ENCODE results near the gene MUTYH. TPM values are rescaled to one million over a fixed set of nuclear protein-coding genes. Genes with fewer than 3 reads are reported as not detected.

The MUTYH gene
- total RNA-seq, 1 experiment from 2014 or later: 26.8 TPM

DNA sequence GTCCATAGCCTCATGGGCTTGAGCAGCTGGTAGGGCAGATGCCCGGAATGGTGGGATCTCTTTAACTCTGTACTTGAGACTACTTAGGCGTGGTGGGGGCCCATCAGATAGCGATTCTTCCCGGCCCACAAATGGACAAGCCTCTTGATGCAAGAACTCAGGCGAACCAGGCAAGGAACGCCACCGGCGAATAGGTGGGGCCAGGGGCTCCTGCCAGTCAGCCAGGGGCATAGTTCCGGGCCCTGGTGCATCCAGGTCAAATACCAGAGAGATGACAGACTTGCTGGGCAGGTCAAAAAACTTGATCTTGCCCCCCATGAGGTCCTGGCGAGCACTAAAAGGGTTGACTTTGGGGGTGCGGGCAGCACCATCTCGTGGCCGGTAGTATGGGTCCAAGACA, 4.8 kb upstream of the MUTYH start:
- ChIA-PET POLR2A (ENCODE audit: low non-redundant PET) (no interaction called here), CTCF (no interaction called here)
- no TSS peak for BruUV-seq (replicated peaks)

DNA sequence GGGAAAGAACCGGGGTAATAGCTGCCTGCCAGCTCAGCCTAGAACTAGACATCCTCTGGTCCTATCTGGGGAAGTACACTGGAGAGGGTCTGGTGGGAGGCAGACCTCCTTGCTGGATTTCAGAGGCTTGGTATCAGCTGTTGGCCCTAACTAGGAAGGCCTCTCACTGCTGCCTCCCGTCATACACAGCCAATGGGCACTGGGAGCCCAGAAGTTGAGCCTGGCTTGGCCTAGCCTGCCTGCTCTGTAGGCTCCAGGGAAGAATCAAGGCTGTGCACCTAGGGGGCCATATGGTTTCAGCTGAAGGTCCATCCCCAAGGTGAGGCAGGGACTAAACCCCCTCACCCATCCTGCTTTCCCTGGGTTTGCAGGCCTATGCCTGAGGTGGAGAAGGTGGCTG, 4.3 kb upstream of the MUTYH start:
- H3K27me3 ChIP-seq (replicated peaks; ENCODE audit: insufficient read depth, low read depth, low read length, poor library complexity): no peaks in the 10 kb centered on the region
- peaks cover 10% of the 10 kb centered on the region for H3K4me1 ChIP-seq (ENCODE audit: insufficient read depth, low read length, poor library complexity, severe bottlenecking)
- no peak for TF ChIP-seq EZH2 (IDR thresholded peaks at IDR 0.05; ENCODE audit: borderline replicate concordance, low read depth, low read length, poor library complexity, severe bottlenecking)
- TF ChIP-seq, protein P1, sequence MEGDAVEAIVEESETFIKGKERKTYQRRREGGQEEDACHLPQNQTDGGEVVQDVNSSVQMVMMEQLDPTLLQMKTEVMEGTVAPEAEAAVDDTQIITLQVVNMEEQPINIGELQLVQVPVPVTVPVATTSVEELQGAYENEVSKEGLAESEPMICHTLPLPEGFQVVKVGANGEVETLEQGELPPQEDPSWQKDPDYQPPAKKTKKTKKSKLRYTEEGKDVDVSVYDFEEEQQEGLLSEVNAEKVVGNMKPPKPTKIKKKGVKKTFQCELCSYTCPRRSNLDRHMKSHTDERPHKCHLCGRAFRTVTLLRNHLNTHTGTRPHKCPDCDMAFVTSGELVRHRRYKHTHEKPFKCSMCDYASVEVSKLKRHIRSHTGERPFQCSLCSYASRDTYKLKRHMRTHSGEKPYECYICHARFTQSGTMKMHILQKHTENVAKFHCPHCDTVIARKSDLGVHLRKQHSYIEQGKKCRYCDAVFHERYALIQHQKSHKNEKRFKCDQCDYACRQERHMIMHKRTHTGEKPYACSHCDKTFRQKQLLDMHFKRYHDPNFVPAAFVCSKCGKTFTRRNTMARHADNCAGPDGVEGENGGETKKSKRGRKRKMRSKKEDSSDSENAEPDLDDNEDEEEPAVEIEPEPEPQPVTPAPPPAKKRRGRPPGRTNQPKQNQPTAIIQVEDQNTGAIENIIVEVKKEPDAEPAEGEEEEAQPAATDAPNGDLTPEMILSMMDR (conservative IDR thresholded peaks at IDR 0.05; ENCODE audit: low read depth, low read length): no peak
- intact Hi-C loops (cut with micrococcal nuclease; ENCODE audit: unreplicated experiment): loop anchor here (5.0 kb wide), 1 partner anchor 148 kb away; the partner anchor contains the start of gene TESK2
- H3K4me3 ChIP-seq (ENCODE audit: low read depth, low read length, poor library complexity, severe bottlenecking): no peak overlapping the region
- H3K36me3 ChIP-seq (ENCODE audit: insufficient read depth, low read length, poor library complexity, severe bottlenecking): peaks cover 33% of the 10 kb centered on the region
- no peaks in the 10 kb centered on the region for H3K9me3 ChIP-seq (ENCODE audit: low read depth, low read length, poor library complexity, severe bottlenecking)
- CTCF ChIA-PET: no interaction called here
- POLR2A ChIA-PET (ENCODE audit: low non-redundant PET): no interaction called here
- H3K27ac ChIP-seq (ENCODE audit: low read depth, low read length, poor library complexity, severe bottlenecking): no peak overlapping the region
- no TSS peak for BruUV-seq (replicated peaks)
- DNase-seq (ENCODE audit: low spot score): no peak

More for the DNA sequence above, 4.8 kb upstream of the MUTYH start:
- TF ChIP-seq, protein P1 (conservative IDR thresholded peaks at IDR 0.05; ENCODE audit: low read depth, low read length): no peak
- no peak for TF ChIP-seq EZH2 (IDR thresholded peaks at IDR 0.05; ENCODE audit: borderline replicate concordance, low read depth, low read length, poor library complexity, severe bottlenecking)
- Histone ChIP-seq H3K27me3 (replicated peaks; ENCODE audit: insufficient read depth, low read depth, low read length, poor library complexity) (no peaks in the 10 kb centered on the region), H3K4me3 (ENCODE audit: low read depth, low read length, poor library complexity, severe bottlenecking) (no peak overlapping the region), H3K4me1 (ENCODE audit: insufficient read depth, low read length, poor library complexity, severe bottlenecking) (peaks cover 10% of the 10 kb centered on the region), H3K27ac (ENCODE audit: low read depth, low read length, poor library complexity, severe bottlenecking) (no peak overlapping the region), H3K36me3 (ENCODE audit: insufficient read depth, low read length, poor library complexity, severe bottlenecking) (peaks cover 33% of the 10 kb centered on the region), H3K9me3 (ENCODE audit: low read depth, low read length, poor library complexity, severe bottlenecking) (no peaks in the 10 kb centered on the region)
- intact Hi-C loops (cut with micrococcal nuclease; ENCODE audit: unreplicated experiment): no loop called here
- DNase-seq (ENCODE audit: low spot score): no peak

GRCh38 chr1:45340816-45341466, 701 bp upstream of the MUTYH start:
- TF ChIP-seq, protein P1 (conservative IDR thresholded peaks at IDR 0.05; ENCODE audit: low read depth, low read length): no peak
- no peak for TF ChIP-seq EZH2 (IDR thresholded peaks at IDR 0.05; ENCODE audit: borderline replicate concordance, low read depth, low read length, poor library complexity, severe bottlenecking)
- H3K27me3 ChIP-seq (replicated peaks; ENCODE audit: insufficient read depth, low read depth, low read length, poor library complexity): no peaks in the 10 kb centered on the region
- H3K4me3 ChIP-seq (ENCODE audit: low read depth, low read length, poor library complexity, severe bottlenecking): peak overlapping the region; percentile 81
- POLR2A ChIA-PET (ENCODE audit: low non-redundant PET): no interaction called here
- H3K4me1 ChIP-seq (ENCODE audit: insufficient read depth, low read length, poor library complexity, severe bottlenecking): peaks cover 10% of the 10 kb centered on the region
- peak; percentile 43 for DNase-seq (ENCODE audit: low spot score)
- peaks cover 33% of the 10 kb centered on the region for H3K36me3 ChIP-seq (ENCODE audit: insufficient read depth, low read length, poor library complexity, severe bottlenecking)
- H3K9me3 ChIP-seq (ENCODE audit: low read depth, low read length, poor library complexity, severe bottlenecking): no peaks in the 10 kb centered on the region
- intact Hi-C loops (cut with micrococcal nuclease; ENCODE audit: unreplicated experiment): loop anchor here (5.0 kb wide), 1 partner anchor 151 kb away; the partner anchor contains the start of gene TESK2
- BruUV-seq (replicated peaks): no TSS peak
- peak overlapping the region; percentile 98 for H3K27ac ChIP-seq (ENCODE audit: low read depth, low read length, poor library complexity, severe bottlenecking)
- CTCF ChIA-PET: interaction anchor here (1.5 kb wide), 1 partner anchor 327 kb away, joined by 6 read pairs; no protein-coding TSS in a partner anchor

Measured in A673 (cell line).